Breast epithelium (tissue), 4 donors: ENCODE data around the gene UBLCP1. TPM values are rescaled to one million over a fixed set of nuclear protein-coding genes. Genes with fewer than 3 reads are reported as not detected.

Source experiments
- DNase-seq, 2 donors: peaks; one replicate each; pipeline ENCODE4 v3.0.0-alpha.2; 2019; ENCODE audit warnings: low spot score in 2 of 2
- H3K27ac ChIP-seq, 2 donors: fragments of 200-600 bp; sonication (generic) in 1 of 2; one replicate each; pipeline ENCODE4 v1.5.1; 2016 to 2019; ENCODE audit warnings: mild to moderate bottlenecking in 1 of 2
- H3K27me3 ChIP-seq, 2 donors: fragments of 200-600 bp; sonication (generic) in 1 of 2; one replicate each; pipeline versions ENCODE4 v1.5.1 to v1.6.0; 2017 to 2019; ENCODE audit warnings: control low read depth in 1 of 2, mild to moderate bottlenecking in 1 of 2
- H3K36me3 ChIP-seq: fragments of 200-600 bp; one replicate; pipeline ENCODE4 v1.5.1; 2019
- H3K4me1 ChIP-seq, 2 donors: fragments of 200-600 bp; sonication (generic); one replicate each; pipeline ENCODE4 v1.5.1; 2016 to 2019; ENCODE audit warnings: control low read depth in 1 of 2
- H3K4me3 ChIP-seq, 3 donors: fragments of 200-600 bp; sonication (generic); 1 replicate in 2 of 3; 2 replicates in 1 of 3; pipeline ENCODE4 v1.5.1; 2016 to 2019; ENCODE audit warnings: mild to moderate bottlenecking in 3 of 3, moderate library complexity in 2 of 3
- H3K9me3 ChIP-seq, 2 donors: fragments of 200-600 bp; sonication (generic) in 1 of 2; one replicate each; pipeline ENCODE4 v1.5.1; 2016 to 2019; ENCODE audit warnings: control low read depth in 1 of 2
- CTCF ChIP-seq, 3 donors: fragments of 450-650 bp; IDR thresholded peaks; one replicate each; pipeline ENCODE4 v1.5.1; 2016 to 2017; ENCODE audit warnings: antibody characterized with exemption in 3 of 3, mild to moderate bottlenecking in 3 of 3, moderate library complexity in 3 of 3
- POLR2A ChIP-seq: fragments of 450-650 bp; IDR thresholded peaks from one replicate; pipeline ENCODE4 v1.6.1; 2016; ENCODE audit warnings: antibody characterized with exemption, mild to moderate bottlenecking, moderate library complexity
- POLR2AphosphoS5 ChIP-seq, 3 donors: sonication (generic); formaldehyde crosslinking; IDR thresholded peaks; one replicate each; pipeline ENCODE4 v1.6.1; 2017; ENCODE audit warnings: antibody characterized with exemption in 3 of 3
- intact Hi-C: fragments of 100-400 bp; cut with DNase I; formaldehyde crosslinking; loops from one replicate; pipeline ENCODE4 v1.15.1; 2023; ENCODE audit warnings: low total_unique reads
- total RNA-seq, 3 donors: library from RNA; depleted of rRNA; stranded (reverse); fragments of >200 nt; gene quantifications; one replicate each; pipeline ENCODE4 v1.1.0, GENCODE V29; 2016

The UBLCP1 gene
- total RNA-seq, 3 donors from 2014 or later: 17.0 to 29.5 (median 24.3) TPM

GRCh38 chr5:159218595-159219023 is 44.5 kb upstream of the UBLCP1 start:
- intact Hi-C loops: no loop called here
- Histone ChIP-seq H3K36me3 (no peaks in the 10 kb centered on the region), H3K4me1 (peaks cover 0 to 3% of the 10 kb centered on the region in 2 donors), H3K9me3 (no peaks in the 10 kb centered on the region), H3K4me3 (no peak overlapping the region), H3K27ac (no peak overlapping the region), H3K27me3 (no peaks in the 10 kb centered on the region)
- no peak for DNase-seq
- TF ChIP-seq POLR2A: no peak
- TF ChIP-seq CTCF (IDR thresholded peaks at IDR 0.05): no peak
- no peak for TF ChIP-seq POLR2AphosphoS5 (IDR thresholded peaks at IDR 0.05)

GRCh38 chr5:159220206-159220605 is 42.9 kb upstream of the UBLCP1 start:
- intact Hi-C loops: no loop called here
- Histone ChIP-seq H3K9me3 (no peaks in the 10 kb centered on the region), H3K4me3 (no peak overlapping the region), H3K4me1 (peaks cover 0 to 3% of the 10 kb centered on the region in 2 donors), H3K27ac (no peak overlapping the region), H3K36me3 (no peaks in the 10 kb centered on the region), H3K27me3 (no peaks in the 10 kb centered on the region)
- TF ChIP-seq CTCF (IDR thresholded peaks at IDR 0.05) (no peak), POLR2A (no peak)
- DNase-seq: no peak

- Histone ChIP-seq H3K27me3 (no peaks in the 10 kb centered on the region), H3K9me3 (no peaks in the 10 kb centered on the region), H3K4me1 (no peaks in the 10 kb centered on the region), H3K27ac (no peak overlapping the region), H3K4me3 (no peak overlapping the region), H3K36me3 (no peaks in the 10 kb centered on the region)
- TF ChIP-seq POLR2AphosphoS5 (IDR thresholded peaks at IDR 0.05): no peak
- TF ChIP-seq POLR2A: no peak
- no peak for TF ChIP-seq CTCF (IDR thresholded peaks at IDR 0.05)
- DNase-seq: no peak
- intact Hi-C loops: no loop called here
Measured at GRCh38 chr5:159223469-159223868, 39.6 kb upstream of the UBLCP1 start.

GRCh38 chr5:159224471-159224870 is 38.6 kb upstream of the UBLCP1 start:
- Histone ChIP-seq H3K9me3 (no peaks in the 10 kb centered on the region), H3K36me3 (no peaks in the 10 kb centered on the region), H3K27me3 (no peaks in the 10 kb centered on the region), H3K4me1 (no peaks in the 10 kb centered on the region), H3K27ac (no peak overlapping the region), H3K4me3 (no peak overlapping the region)
- intact Hi-C loops: no loop called here
- TF ChIP-seq POLR2A (no peak), POLR2AphosphoS5 (IDR thresholded peaks at IDR 0.05) (no peak), CTCF (IDR thresholded peaks at IDR 0.05) (no peak)
- DNase-seq: no peak

- intact Hi-C loops: loop anchor here (5.0 kb wide), 1 partner anchor 1074 kb away; no protein-coding TSS in a partner anchor
- no peak for DNase-seq
- Histone ChIP-seq H3K9me3 (no peaks in the 10 kb centered on the region), H3K27ac (no peak overlapping the region), H3K4me3 (no peak overlapping the region), H3K27me3 (no peaks in the 10 kb centered on the region), H3K36me3 (no peaks in the 10 kb centered on the region), H3K4me1 (no peaks in the 10 kb centered on the region)
- TF ChIP-seq POLR2A (no peak), POLR2AphosphoS5 (IDR thresholded peaks at IDR 0.05) (no peak), CTCF (IDR thresholded peaks at IDR 0.05) (no peak)
Measured at GRCh38 chr5:159226451-159226850, 36.6 kb upstream of the UBLCP1 start.
